Activated CD8-positive, alpha-beta memory T cell treated with anti-CD3 and anti-CD28 coated beads, Interleukin-2, amount 50 U/mL, for 24 hours (primary cell): Measurements from ENCODE around the gene UBE2E2.
"Not testable (repeated sequence)": the region's sequence is repeated elsewhere in the genome, so short reads cannot be mapped to it uniquely, and the experiment has no call there.

Source experiments
- DNase-seq: peaks from one replicate; pipeline ENCODE4 v3.0.0-alpha.2; 2020; ENCODE audit errors: extremely low read depth

The UBE2E2 gene

DNA sequence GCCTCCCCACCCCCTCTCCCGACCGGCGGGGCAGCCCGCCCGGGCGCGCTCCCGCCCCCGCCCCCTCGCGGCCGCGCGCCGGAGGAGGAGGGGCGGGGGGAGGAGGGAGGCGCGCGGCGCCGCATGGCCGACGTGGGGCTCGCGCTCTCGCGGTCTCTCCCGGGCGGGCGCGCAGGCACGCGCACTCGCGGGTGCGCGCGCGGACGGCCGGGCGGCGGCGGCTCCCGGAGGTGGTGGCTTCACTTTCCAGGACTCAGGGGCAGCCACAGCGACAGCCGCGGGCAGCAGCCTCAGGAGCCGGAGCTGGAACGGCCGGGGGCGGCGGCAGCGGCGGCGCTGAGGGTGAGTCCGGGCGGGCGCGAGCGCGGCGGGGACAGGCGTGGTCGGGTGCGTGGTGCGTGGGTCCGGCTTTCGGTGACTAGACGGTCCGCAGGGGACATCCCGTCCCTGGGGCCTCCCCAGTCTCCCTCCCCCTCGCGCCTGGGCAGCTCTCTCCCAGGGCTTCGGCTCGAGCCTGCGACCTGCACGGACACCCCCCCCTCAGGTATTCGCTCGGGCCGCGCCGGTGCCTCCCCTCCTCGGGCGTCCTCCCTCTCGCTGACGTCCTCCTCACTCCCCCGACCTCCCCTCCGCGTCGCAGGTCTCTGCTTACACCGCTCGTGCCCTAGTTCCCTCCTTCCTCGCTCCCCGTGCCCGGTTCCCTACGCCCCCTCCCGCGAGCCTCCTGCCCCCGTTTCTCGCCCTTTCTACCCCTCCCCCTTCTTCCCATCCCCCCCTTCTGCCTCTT lies at the start of gene UBE2E2:
Gene UBE2E2 (plus strand): TSS at position 407 of the 787 bp plus-strand sequence.
- no peak for DNase-seq

DNA sequence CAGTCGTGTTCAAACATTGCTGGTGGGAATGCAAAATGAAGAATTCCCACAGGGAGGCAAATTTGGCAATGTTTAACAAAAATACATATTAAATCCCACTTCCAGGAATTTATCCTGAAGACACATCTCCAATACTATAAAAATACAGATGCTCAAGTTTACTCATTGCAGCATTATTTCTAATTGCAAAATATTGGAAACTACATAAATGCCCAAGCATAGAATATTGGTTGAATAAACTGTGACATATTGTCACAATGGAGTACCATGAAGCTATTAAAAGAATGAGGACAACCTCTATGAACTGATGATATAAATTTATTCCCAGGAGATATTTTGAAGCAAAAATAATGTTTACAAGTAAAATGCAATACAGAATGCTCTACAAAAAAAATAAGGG lies 49.7 kb upstream of the UBE2E2 start:
- DNase-seq: no peak

DNA sequence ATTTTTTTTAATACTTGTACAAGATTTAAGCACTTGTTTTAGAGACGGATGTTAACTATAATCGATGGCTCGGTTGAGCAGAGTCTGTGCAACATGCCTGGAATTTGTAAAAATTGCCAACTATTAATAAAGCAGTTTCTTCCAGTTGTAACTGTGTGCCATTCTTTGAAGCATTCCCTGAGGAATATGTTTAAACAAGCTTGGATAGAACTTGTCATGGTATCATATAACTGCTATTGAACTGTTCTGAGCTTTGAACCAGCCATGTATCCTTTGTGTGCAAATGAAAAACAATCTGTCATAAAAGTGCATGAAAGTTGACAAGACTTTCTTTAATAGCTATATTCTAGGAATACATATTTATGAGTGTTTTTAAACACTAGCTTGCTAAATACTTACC lies 45.8 kb upstream of the UBE2E2 start:
- DNase-seq: no peak

DNA sequence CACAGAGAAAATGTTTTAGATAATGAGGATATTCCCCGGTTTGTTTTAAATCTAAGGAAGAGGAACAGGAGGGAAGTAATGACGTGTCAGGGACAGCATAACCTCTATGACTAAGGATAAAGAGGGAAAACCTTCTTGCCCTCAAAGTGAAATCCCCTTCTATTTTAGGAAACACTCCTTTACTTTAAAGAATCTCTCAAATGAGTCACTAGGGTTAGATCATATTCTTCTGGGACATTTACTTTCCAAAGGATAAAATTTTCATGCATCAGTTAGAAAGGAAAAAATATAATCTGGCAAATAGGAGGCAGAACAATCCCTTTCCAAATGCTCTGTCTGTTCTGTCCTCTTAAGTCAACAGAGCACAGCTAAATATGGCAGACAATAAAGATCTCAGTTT lies 43.2 kb upstream of the UBE2E2 start:
- DNase-seq: no peak

DNA sequence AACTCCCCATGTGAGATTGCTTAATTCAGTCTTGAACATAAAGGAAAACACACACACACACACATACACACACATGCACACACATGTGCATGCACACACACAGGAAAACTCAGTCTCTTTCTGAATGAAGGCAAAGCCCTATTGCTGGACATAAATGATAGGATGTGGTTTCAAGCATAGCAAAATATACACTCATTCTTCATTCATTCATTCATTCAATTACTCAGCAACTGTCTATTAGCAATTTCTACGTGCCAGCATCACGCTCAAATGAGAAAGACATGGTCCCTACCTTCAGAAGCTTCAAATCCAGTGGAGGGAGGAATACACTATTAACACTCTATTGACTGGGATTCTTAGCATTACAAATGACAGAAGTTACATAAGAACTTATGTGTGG lies 41.8 kb upstream of the UBE2E2 start:
- DNase-seq: no peak

DNA sequence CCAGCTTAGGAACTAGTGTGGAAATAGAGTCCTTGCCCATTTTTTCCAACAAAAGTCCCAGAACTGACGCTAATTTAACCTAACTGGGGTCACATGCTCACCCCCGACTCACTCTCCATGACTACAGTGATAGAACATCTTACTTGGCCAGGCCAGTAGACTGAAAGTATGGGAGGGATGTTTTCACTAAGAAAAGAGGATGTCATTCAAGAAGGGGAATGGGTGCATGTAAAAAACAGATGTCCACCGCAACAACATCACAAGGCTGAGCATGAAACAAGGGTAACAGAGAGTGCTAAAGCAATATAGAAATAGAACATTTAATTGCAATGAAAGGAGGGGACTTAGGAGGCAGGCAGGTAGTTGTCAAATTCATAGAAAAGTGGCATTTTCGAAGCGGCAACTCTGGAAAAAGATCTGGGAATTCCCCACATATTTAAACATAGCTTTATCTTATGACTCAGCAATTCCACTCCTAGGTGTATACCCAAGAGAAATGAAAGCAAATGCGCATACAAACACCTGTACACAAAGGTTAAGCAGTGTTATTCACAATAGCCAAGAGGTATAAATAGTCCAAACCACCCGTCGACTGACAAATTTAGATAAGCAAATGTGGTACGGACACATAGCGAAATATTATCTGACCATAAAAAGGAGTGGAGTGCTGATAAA lies 41.1 kb upstream of the UBE2E2 start:
- no peak for DNase-seq

DNA sequence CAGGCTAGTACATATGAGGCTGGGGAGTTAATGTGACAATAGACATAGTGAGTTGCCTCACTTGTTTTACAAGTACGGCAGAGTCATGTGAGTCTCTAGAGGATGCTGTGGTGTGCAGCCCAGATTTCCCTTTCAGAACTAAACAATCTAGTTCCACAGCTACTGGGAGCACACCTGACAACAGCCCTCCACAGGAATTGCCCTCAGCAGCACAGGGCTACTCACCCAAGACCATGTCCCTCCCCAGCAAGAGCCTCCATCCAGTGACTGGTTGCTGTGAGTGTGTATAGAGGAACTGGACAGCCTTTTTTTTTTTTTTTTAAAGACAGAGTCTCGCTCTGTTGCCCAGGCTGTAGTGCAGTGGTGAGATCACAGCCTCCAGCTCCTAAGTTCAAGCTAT lies 40.2 kb upstream of the UBE2E2 start:
- DNase-seq: no peak

DNA sequence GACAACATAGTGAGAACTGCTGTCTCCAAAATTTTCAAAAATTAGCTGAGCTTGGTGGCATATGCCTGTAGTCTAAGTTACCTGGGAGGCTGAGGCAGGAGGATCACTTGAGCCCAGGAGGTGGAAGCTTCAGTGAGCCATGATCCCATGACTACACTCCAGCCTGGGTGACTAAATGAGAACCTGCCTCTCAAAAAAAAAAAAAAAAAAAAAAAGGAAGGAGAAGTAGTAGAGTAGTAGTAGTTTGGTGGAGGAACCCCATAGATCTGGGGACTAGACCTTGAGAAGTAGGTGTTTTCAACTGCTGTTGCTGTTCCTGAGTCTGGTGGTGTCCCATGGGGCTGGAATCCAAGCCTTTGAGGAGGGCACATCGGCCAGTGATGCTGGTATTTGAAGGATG lies 38.4 kb upstream of the UBE2E2 start:
- no peak for DNase-seq

DNA sequence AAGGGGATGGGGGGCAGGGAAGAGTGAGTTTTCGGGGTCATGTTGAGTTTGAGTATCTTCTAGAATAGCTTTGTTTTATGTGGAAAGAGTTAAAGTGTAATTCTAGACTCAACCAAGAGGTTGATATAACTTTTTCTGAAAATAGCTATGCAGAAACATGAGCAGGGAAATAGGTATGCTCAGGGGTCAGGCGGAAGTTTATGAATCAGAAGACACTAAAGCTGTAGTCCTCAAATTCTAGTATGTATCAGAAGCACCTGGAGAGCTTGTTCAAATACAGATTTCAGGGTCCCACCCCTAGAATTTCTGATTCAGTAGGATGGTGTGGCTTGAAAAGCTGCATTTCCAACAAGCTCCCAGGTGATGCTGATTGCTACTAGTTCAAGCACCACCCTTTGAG lies 37.6 kb upstream of the UBE2E2 start:
- DNase-seq: no peak

DNA sequence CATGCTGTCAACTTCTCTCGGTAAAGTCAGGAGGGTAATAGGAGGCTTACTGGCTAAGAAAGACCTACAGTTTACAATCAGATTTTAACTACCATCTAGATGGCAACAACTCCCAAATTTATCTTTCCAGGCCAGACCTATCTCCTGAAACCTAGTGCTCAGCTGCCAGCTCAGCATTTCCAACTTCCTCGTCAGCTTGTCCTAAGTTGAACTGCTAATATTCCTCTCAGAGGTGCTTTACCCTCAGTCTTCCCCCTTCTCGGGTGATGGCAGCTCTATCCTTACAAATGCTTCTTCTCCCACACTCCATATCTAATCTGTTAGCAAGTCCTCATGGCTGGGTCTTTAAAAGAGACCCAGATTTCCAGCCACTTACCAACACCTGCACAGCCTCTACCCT lies 36.9 kb upstream of the UBE2E2 start:
- no peak for DNase-seq

DNA sequence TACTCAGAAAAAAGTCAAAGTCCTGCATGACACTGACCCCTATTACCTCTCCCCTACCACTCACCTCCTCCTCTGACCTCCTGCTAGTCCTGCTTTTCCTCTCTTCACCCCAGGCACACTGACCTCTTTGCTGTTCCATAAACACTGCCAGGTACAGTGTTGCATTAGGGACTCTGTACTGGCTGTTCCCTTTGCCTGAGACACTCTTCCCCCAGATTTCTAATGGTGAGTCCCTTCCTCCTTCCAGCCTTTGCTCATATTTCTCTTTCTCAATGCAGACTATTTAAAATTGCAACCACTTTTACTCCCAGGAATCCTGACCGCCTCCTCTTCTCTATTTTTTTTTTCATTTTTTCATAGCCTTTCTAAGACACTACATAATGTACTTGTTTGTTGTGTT lies 36.3 kb upstream of the UBE2E2 start:
- no peak for DNase-seq

DNA sequence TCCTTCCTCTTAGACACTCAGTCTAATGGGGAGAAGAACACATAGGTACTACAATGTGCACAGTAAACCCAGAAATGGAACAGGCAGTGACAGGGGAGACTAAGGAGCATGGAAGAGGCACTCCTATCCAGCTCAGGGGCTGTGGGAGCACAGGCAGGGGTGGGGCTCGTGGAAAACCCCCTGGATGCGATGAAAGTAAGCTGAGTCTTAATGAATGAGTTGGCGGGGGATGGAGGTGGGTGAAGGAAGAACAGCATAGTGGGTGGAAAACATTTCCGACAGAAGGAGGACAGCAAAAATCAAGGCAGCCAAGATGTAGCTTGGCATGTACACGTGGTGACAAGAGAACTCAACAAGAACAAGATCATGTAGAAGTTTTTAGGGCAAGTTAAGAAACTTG lies 33.6 kb upstream of the UBE2E2 start:
- DNase-seq: no peak

DNA sequence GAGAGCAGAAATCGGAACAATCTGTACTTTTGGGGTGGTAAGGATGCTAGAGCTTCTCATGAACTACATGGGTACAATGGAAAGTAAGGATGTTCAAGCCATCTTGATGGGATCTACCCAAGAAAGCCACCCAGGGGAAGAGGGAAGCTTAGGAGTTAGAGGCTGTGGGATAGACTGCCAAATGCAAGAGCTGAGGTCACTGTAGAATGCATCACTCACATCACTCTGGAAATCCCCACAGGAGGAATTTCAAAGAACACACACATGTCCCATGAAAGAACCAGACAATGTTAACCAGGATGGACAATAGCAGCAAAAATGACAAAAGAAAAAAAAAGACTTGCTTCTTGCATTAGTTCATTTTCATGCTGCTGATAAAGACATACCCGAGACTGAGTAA lies 32.8 kb upstream of the UBE2E2 start:
- DNase-seq: no peak

DNA sequence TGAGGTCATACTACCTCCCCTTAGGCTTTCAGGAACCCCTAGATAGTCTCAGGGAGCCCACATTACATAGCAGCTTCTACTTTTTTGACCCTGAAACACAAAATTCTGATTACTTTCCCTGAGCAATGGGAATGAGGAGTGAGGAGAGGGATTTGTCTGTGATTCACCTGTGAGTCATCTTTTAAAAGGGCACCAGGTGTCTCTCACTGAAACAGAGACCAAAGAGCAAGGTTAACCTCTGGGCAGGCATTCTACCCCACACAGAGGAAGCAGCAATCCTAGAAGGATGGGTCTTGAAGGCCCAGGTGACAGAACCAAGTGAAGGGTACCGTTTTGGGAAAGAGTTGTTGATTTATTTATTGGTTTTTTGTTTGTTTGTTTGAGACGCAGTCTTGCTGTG lies 31.1 kb upstream of the UBE2E2 start:
- DNase-seq: no peak

DNA sequence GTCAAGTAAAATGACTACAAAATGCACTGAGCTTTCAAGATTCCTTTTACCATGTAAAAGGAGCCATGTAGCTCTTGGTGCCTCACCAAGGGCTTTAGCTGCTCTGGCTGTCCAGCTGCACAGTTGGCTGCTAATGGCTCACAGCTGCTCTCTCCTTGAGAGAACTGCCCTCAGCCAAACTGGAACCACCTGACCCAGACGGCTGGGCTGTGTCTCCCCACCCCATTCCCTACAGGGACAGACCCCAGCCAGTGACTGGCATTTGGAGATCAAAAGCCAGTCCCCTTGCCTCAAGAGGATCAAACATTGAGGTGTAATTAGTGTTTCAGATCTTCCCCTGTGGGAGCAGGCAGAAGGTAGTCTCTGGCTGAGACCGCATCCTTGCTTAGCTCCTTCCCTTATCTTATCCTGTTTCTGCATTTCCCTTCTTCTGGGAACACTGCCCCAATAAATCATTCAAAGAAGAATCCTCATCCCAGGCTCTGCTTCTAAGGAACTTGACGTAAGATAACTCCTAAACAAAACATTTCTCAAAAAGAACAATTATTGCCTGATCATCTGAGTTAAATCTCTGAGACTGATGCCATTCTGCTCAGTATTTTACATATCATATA lies 28.6 kb upstream of the UBE2E2 start:
- DNase-seq: no peak

DNA sequence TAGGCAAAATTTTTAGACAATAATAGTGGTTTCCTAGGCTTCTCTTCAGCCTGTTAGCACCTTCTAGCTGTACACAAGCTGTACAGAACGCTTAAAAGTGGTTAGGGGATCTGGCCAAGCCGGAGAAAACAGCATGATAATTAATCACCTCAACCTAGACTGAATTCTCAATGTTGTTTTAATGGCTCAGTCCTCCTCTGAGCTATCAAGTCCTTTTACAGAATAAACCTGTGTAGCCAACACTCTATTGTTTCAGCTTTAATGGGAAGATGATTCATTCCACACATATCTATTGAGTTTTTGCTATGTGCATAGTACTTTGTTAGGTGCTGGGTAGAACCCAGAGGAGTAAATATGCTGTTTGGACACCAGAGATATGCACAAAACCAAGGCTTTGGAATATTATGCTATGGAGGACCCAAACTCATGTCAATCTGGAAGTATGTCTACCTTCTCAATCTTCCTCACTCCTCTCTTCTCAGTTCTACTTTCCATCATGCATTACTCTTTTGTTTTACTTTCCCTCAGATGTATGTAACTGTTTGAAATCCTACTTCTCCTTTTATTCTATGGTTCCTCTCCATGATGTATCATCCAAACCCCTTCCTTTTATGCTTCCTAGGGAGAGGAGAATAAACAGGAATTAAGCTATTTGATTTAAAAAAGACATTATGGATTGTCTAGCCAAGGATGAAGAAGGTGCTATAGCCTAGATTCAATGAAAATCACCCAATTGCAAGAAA lies 27.6 kb upstream of the UBE2E2 start:
- DNase-seq: no peak

DNA sequence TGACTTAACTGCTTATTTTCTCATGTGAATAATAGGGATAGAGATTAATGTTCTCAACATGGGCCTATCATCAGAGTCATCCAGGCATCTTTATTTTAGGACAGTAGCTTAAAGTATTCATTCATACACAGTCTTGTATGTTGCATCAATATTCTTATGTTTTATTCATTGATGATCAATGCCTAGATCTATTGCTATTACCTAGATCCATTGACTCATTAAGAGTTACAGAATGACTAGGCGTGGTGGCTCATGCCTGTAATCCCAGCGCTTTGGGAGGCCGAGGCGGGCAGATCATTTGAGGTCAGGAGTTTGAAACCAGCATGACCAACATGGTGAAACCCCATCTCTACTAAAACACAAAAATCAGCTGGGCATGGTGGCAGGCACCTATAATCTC lies 26.3 kb upstream of the UBE2E2 start:
- not testable (repeated sequence) for DNase-seq

DNA sequence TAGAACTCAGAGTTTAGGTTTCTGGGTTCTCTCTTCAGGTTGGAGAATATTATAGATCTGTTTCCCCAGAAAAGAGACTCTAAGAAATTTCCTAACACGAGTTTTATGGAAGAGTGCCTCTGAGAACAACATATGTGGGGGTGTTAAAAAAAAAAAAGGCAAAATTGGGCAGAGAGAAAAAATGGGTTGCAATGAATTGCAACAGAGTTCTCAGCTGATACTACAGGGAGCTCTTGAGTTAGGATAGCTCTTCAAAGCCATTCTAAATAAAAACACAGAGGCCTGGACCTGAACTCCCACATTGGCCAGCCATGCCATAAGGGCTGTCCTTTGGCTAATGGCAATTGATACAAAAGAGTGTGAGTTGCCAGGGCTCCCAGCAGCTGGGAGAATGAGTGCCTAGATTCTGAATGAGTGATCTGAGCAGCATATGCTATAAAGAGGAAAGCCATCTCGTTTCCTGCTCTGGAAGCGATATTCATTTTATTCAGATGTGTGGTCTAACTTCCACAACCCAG lies 20.1 kb upstream of the UBE2E2 start:
- DNase-seq: no peak

DNA sequence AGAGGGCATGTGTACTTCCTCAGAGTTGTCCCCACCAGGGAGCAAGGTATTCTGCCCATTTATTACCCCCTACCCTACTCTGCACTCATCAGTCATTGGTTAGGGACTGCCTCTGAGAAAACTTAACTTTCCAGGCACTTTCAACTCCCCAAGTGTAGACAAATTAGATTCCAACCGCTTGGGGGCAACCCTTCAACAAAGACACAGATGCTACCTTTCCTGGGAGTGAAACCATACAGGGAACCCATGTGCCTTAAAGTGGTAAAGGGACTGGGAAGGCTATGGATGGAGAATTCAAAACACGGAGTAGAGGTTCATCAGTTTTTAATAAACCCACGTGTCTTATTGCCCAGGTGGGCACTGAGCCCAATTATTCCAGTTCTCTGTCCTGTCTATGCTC lies 19.4 kb upstream of the UBE2E2 start:
- no peak for DNase-seq

DNA sequence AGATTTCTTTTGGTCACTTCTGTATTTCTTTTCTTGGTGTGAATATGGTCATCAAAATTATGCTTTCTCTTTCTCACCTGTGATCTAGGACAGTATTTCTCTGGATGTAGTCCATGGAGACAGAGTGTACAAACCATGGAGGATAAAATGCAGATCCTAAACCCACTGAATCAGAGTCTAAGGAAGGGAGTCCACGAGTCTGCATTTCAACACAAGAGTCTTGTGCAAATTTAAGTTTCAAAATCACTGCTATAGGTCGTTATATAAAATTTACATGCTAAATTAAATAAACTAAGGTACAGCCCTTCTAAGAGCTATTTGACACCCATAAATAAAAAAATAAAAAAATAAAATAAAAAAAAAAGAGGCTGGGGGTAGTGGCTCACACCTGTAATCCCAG lies 17.3 kb upstream of the UBE2E2 start:
- no peak for DNase-seq

DNA sequence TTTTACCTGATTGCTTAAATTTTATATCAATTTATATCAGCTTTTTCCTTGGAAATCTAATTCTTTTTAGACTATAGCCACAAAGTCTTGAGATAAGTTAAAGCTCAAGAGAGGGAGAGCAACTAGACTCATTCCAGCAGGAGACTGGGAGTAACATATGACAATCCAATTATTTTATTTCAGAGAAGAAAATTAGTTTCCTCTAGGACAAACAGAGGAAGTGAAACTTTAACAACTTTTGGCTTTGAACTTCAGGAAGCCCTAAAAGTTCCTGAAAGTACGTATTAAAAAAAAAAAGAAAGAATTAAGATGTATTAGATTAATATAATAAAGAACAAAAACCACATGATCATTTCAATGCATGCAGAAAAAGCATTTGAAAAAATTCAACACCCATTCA lies 13.9 kb upstream of the UBE2E2 start:
- no peak for DNase-seq

DNA sequence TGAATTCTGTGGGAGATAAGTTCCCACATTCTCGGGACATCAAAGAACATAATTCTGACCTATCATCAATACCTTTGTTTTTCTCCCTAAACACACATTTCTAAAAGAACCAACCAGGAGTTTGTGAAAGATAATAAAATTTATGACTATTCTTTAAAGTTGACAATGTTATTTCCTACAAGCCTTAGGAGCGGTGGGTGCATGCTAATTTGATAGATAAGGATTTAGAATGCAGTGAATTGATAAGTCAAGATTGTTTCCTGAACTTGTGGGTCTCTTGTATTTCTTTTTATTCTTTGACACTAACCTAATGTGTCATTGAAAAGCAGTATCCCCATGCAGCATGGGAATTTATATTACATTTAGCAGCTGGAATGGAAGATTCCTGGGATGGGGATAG lies 10.3 kb upstream of the UBE2E2 start:
- no peak for DNase-seq
